RWPE1 (cell line): ENCODE results near the gene ANKRD13D.
A peak's percentile ranks its signal among the peaks of the same experiment; 100 is the strongest.

Experiments
- CTCF ChIA-PET: fragments of 350-600 bp; sonication (Branson Sonifier 250); formaldehyde crosslinking; extraction: SDS; loops from one replicate; lab custom pipeline; 2021; lab: Yijun Ruan, JAX
- POLR2A ChIA-PET: fragments of 400-600 bp; formaldehyde crosslinking; extraction: SDS; loops from one replicate; lab custom pipeline; 2020; ENCODE audit warnings: antibody characterized with exemption; ENCODE audit not compliant: low non-redundant PET; lab: Yijun Ruan, JAX
- DNase-seq: peaks from one replicate; pipeline ENCODE4 v3.0.0; 2012; ENCODE audit warnings: low spot score
- H3K27ac ChIP-seq: fragments of 450-650 bp; 2 replicates; pipeline ENCODE4 v1.5.1; 2017
- CTCF ChIP-seq: fragments of 450-650 bp; conservative IDR thresholded peaks from 2 replicates; pipeline ENCODE4 v1.5.1; 2017; ENCODE audit warnings: low read depth, mild to moderate bottlenecking

The ANKRD13D gene

GRCh38 chr11:67247946-67248550 is 41.1 kb upstream of the ANKRD13D start:
- ChIA-PET CTCF (interaction anchor here (1.0 kb wide), 1 partner anchor 17 kb away, joined by 4 read pairs; no protein-coding TSS in a partner anchor), POLR2A (interaction anchor here (0.6 to 1.1 kb wide), 2 partner anchors 8 to 128 kb away, joined by 3 to 5 read pairs; no protein-coding TSS in a partner anchor)
- H3K27ac ChIP-seq: no peak overlapping the region
- TF ChIP-seq CTCF: no peak
- DNase-seq: no peak

- POLR2A ChIA-PET: interaction anchor here (0.6 to 1.1 kb wide), 2 partner anchors 9 to 129 kb away, joined by 3 to 5 read pairs; no protein-coding TSS in a partner anchor
- peak overlapping the region; percentile 60 for H3K27ac ChIP-seq
These were observed 40.5 kb upstream of the ANKRD13D start for GRCh38 chr11:67248653-67249052.

GRCh38 chr11:67250059-67251043 is 38.8 kb upstream of the ANKRD13D start:
- no peak for TF ChIP-seq CTCF
- CTCF ChIA-PET: no interaction called here
- POLR2A ChIA-PET: no interaction called here
- no peak for DNase-seq
- H3K27ac ChIP-seq: no peak overlapping the region

More at GRCh38 chr11:67248653-67249052, 40.5 kb upstream of the ANKRD13D start:
- no peak for TF ChIP-seq CTCF
- CTCF ChIA-PET: interaction anchor here (1.0 kb wide), 2 partner anchors 14 to 16 kb away, joined by 3 to 4 read pairs; no protein-coding TSS in a partner anchor
- DNase-seq: peak; percentile 88

GRCh38 chr11:67251841-67252240 is 37.3 kb upstream of the ANKRD13D start:
- DNase-seq: no peak
- ChIA-PET CTCF (no interaction called here), POLR2A (interaction anchor here (0.6 kb wide), 1 partner anchor 131 kb away, joined by 3 read pairs; no protein-coding TSS in a partner anchor)
- no peak overlapping the region for H3K27ac ChIP-seq
- no peak for TF ChIP-seq CTCF

GRCh38 chr11:67252831-67253239 is 36.3 kb upstream of the ANKRD13D start:
- TF ChIP-seq CTCF: no peak; the same call in 1 of the 2 replicates
- peak overlapping the region; percentile 40; the same call in 1 of the 2 replicates for H3K27ac ChIP-seq
- no peak for DNase-seq
- POLR2A ChIA-PET: no interaction called here
- CTCF ChIA-PET: no interaction called here
